Measurements from ENCODE around the gene DDTL.
"Not testable (repeated sequence)": the region's sequence is repeated elsewhere in the genome, so short reads cannot be mapped to it uniquely, and the experiment has no call there.

DDTL gene

DNA sequence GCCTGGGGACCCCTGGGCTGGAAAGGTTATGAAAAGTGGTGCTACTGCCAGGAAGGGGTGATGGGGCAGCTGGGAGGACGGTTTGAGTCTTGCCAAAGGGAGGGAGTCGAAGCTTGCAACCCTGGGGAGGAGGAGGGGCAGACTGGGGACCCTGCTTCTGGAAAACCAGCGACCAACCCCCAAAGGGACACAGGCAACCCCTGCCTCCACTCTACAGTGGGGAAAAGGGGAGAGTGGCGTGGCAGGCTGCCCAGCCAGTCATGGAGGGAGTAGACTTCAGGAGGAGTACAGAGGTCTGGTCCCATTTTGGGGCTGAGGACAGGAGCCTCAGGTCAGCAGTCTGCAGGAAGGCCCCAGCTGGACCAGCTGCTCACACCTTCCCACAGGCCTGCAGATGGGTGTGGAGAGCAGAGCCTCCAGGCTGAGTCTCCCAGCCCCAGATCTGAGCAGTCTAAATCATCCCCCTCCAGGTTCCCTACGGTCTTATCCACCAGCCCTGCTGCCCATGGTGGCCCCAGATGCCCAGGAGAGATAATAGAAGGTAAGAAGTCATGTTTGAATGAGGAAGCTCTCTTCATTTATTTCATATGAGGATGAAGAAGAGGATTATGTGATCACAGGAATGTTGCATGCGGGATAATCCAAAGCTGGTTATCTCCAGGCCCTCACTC, 4.3 kb downstream of the DDTL start:
- no peak for DNase-seq

DNA sequence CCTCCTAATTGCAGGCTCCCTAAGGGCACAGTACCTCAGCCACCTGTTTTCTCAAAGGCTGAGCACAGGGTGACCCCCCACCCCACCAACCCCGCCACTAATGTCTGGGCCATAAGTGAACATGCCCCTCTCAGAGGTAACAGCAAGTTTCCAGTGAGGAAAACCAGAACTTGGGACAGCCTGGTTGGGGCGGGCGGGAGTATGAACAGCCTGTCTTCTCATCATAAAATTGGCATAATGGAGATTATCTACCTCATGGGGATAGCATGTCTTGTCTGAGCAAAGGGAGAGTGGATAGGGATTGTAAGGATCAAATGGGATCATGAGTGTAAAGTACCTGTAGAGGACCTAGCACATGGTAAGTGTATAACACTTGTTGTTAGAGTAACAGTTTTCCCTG, 5.2 kb downstream of the DDTL start:
- not testable (repeated sequence) for DNase-seq

DNA sequence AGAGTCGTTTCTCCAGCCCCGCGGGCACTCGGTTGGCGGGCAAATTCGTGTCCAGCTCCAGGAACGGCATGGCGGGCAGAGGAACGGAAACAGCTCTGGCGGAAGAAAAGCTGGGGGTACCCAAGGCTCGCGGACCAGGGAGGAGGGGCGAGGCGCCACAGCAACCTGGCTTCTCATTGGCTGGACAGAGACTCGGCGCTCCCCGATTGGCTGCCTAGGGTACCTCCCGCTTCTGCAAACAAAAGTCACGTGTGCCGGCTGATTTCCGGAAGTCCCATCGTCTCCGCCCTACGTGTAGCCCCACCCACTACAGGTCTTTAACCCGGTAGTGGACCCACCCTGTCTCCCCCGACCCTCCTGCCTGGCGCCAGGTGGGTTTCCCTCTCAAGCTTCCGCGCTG, 7.7 kb downstream of the DDTL start, which contains the start of gene DDT:
TSS of gene DDT (minus strand) at position 97 of the 400 bp plus-strand sequence. CDS start at position 70, 27 bp downstream.
- DNase-seq, result not testable (repeated sequence)

DNA sequence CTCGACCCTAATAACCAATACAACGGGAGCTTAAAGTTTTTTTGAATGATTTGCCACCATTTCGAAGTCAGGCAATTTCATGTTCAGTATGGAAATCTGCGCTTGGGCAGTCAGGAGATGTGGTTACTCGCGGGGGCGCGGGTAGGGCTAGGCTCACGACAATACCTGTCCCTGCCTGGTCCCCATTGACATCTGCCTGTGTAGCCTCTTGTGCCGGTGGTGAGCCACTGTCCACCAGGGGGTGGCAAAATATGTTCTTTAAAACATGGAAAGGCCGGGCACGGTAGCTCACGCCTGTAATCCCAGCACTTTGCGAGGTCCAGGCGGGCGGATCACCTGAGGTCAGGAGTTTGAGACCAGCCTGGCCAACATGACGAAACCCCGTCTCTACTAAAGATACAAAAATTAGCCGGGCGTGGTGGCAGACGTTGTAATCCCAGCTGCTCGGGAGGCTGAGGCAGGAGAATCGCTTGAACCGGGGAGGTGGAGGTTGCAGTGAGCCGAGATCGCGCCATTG, 8.2 kb downstream of the DDTL start:
- DNase-seq, result not testable (repeated sequence)

DNA sequence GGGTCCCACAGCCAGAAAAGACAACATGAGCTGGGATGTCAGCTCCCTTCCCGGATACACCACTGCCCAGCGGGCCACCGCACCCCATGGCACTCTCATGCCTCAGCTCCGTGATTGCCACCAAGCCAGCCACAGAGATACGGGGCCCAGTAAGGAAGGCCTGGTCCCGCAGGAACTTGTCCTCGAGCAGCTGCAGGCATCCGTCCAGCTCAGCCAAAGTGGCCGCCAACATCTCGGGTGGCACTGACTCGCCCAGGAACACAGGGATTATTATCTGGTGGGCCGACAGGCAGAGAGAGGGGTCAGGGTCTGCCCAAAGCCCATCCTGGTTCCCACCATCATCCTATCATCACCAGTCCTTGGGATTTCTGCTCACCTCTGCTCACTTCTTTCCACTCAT, 10.6 kb downstream of the DDTL start:
- DNase-seq, result not testable (repeated sequence)

DNA sequence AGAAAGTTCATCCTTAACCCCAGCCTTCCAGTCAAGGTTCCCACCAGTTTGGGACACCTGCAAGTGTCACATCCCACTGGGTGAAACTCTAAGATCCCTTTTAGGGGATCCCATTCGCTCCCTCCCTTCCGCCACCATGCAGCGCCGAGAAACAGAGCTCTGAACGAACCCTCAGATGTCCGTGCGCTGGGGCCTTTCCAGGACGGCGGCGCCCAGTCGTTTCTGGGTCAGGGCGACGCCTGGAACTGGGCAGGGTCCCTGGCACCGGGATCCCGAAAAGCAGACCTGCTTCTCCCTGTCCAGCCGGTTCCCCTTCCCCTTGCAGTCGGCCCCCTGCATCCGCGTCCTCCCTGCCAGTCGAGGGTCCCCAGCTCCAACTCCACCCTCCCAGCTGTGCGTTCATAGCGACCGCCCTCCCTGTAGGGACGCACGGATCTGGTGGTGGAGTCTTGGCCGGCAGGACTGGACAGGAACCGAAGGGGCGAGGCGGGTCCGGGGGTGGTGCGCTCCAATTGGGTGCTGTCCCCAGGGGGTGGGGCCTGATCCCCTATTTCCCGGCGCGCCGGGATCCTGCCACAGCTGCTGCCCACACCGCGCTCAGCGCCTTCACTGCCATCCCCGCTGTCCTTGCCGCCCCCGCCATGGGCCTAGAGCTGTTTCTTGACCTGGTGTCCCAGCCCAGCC, 13.0 kb downstream of the DDTL start, which contains the start of gene GSTT2:
TSS of gene GSTT2 (plus strand) at position 578 of the 684 bp plus-strand sequence.
- not testable (repeated sequence) for DNase-seq

DNA sequence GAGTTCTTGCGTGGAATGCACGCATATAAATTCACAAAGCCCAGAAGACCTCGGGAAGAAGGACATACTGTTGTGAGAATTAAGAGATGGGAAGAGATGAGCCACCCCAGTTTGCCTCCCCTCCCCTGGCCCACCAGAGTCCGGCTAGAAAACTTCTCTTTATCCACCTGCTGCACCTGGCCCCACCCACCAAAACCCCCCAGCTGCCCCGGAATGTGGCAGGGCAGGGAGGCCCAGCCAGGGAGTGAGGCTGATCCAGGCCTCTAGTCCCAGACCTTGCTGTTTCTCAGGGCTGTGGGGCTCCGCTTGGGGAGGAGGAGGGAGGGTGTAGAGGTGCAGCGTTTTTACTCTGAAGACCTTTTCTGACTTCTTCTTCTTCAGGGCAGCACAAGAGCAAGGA, 13.9 kb downstream of the DDTL start:
- not testable (repeated sequence) for DNase-seq

DNA sequence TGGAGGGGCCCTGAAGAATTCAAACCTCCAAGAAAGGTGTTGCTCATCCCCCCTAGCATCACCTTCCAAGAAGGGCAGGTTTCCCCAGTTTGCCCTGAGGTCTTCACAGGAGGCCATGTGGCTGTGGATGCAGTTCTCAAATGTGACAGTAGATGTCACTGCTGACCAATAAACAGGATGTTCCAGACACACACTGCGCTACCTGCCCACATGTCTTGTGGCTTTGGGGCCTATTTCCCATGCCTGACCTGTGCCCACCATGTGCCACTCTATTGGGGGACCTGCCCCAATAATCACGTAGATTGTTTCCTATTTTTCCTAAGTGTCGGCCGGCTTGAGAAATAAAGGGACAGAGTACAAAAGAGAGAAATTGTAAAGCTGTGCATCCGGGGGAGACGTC, 17.7 kb downstream of the DDTL start:
- DNase-seq, result no peak

DNA sequence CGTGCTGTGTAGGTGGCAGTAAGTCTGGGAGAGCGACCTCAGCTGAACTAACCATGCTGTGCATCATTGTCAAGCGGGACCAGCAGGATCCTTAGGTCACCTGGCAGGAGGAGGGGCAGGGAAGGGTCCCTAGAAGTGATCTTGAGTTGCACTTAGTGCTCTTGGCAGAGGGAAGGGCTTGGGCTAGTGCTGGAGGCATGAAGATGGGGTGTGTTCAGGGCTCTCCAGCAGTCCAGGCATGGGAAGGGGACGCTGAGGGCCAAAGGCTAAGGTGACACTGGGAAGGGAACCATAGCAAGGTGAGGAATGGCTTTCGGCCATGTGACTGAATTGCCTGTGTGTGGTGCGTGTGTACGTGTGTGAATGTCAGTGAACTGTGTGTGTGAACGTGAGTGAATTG, 19.4 kb downstream of the DDTL start:
- DNase-seq, result not testable (repeated sequence)

DNA sequence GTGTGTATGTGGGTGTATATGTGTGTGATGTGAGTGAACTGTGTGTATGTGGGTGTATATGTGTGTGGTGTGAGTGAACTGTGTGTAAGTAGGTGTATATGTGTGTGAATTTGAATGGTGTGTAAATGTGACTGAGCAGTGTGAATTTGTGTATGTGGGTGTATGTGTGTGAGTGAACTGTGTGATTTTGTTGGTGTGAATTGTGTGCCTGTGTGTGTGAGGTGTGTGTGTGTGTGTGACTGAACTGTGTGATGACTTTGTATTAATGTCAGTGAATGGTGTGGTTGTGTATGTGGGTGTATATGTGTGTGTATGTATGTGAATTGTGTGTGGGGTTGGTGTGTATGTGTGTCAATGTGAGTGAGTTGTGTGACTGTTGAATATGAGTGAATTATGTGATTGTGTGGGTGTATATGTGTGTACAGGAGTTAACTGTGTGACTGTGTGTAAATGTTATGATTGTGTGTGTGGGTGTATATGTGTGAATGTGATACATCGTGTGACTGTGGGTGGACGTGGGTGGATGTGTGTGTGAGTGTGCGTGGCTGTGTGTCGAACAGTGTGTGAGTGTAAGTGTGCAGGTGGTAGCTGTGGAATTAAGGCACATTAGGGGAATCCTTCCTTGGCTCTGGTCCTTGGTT, 20.0 kb downstream of the DDTL start:
- DNase-seq, result not testable (repeated sequence)

DNA sequence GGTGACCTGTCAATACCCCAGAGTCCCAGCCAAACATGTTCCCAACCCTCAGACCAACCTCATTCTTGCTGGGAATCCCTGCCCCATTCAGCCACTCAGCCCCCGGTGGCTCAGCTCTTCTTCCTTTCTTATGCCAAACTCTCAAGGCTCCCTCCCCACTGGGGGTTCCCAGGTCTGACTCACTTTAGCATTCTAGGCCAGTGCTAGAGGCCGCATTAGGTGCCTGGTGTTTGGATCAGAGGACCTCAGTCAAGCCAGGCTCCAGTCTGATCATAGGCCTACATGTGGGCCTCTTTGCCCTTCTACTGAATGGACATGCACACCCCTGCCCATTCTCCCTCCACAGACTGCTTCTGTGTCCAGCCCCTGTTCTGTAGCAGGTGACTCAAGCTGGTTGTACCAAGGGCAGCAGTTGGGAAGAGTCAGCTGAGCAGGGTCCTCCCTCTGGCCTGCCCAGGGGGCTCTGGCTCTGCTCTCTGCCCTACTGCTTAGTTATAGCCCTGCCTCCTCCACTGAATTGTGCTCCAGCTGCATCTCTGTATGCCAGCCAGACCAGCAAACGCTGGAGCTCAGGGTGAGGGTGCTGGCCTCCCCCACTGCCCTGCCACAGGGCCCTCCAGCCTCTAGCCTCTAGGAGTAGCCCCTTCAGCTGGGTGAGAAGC, 23.0 kb downstream of the DDTL start:
- not testable (repeated sequence) for DNase-seq

DNA sequence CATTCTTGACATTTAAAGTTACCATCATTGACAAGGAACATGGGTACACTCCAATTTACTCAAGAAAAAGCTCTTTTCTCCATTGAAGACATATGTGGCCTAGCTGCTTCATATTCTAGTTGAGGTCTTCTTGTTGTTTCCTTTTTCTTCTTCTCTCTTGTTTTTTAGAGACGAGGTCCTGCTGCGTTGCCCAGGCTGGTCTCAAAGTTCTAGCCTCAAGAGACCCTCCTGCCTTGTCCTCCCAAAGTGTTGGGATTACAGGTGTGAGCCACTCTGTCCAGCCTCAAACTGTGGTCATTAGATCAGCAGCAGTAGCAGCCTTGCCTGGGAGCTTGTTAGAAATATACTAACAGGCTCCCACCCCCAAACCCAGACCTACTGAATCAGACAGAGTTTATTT, 26.4 kb downstream of the DDTL start:
- not testable (repeated sequence) for DNase-seq

DNA sequence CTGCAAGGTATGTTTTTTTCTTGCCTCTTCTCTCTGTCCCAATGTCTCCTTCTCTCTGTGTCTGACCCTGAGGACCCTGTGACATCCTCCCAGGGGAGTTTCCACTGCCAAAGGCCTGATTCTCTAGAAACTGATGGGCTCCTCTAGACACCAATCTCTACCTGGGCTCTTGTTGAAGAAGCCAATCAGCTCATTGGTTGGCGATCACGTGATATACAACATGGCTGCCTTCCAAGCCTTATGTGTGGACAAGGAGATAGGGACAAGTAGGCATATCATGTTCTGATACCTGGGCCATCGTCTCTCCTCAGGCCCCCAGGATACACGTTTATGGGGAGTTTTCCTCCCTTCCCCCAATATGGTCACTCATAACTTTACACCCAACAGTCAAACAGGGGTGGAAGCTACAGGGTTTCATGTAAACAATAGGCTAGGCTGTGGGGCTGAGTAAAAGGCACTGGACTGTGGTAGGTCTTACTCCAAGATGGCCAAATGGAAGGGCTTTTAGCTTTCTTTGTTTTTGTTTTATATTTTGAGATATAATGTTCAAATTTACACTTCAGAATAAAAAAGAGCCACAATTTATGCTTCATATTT, 27.0 kb downstream of the DDTL start:
- DNase-seq, result not testable (repeated sequence)

DNA sequence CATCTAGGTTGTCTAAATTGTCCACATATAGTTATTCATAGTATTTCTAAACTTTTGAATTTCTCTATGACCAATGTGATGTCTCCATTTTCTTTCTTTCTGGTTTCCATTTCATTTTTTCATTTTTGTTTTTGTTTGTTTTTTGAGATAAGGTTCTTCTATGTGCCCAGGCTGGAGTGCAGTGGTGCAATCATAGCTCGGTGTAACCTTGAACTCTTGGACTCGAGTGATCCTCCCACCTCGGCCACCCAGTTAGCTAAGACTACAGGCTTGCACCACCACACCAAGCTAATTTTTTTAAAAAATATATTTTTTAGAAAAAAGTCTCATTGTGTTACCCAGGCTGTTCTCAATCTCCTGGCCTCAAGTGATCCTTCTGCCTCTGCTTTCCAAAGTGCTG, 30.4 kb downstream of the DDTL start:
- no peak for DNase-seq

DNA sequence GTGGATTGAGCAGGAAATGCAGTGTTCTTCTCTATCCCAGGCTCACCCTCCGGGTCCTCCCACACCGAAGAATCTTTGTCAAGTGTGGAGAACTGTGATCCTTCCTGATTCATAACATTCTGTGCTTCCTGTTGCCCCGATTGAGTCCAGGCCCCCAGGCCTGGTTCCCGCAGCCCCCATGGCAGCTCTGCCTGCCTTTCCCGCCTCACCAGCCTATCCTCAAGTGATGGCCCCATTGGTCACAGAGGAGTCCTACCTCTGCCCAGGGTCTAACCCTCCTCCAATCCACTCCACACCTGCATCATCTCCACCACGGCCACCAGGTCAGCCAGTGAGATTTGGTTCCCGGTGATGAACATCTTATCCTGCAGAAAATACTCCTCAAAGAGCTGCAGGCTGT, 33.1 kb downstream of the DDTL start:
- DNase-seq, result not testable (repeated sequence)

DNA sequence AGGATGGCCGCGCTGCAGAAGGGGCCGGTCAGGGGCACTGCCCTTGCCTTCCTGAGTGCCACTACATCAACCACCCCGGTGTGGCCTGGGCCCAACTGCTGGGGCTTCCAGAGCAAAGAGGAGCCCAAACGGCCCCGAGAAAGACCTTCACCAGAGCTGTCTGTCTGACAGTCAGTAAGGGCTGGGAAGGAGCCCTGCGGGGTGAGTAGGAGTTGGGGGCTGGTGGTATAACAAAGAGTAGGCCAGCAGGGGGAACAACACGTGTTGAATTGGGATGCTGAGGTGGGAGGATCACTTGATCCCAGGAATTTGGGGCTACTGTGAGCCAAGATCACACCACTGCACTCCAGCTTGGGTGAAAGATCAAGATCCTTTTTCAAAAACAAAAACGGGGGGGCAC, 34.6 kb downstream of the DDTL start:
- DNase-seq, result no peak

DNA sequence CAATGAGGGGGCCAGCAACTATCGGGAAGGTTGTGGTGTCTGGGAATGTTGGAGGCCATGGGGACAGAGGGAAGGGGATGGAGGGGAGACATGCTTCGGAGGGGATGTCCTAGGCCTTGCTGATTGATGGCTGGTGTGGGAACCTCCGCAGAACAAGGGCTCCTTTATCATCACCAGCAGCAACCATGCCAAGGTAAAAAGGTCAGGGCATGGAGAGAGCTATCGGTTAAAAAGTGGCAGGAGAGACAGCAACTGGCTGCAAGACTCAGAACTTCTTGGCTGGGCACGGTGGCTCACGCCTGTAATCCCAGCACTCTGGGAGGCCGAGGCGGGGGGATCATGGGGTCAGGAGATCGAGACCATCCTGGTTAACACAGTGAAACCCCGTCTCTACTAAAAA, 35.6 kb downstream of the DDTL start:
- DNase-seq, result no peak

DNA sequence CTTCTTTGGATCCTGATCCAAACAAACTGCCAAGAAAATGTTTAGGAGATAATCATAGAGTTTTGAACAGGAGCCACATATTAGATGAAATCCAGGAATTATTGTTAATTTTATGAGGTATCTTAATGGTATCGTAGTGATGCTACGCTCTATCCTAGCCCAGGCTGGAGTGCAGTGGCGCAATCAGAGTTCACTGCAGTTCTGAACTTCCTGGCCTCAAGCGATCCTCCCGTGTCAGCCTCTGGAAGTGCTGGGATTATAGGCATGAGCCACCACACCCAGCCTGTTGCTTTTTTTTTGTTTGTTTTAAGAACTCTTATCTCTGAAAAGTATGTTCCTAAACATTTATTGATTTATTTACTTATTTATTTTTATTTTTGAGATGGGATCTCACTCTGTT, 36.2 kb downstream of the DDTL start:
- DNase-seq, result no peak

DNA sequence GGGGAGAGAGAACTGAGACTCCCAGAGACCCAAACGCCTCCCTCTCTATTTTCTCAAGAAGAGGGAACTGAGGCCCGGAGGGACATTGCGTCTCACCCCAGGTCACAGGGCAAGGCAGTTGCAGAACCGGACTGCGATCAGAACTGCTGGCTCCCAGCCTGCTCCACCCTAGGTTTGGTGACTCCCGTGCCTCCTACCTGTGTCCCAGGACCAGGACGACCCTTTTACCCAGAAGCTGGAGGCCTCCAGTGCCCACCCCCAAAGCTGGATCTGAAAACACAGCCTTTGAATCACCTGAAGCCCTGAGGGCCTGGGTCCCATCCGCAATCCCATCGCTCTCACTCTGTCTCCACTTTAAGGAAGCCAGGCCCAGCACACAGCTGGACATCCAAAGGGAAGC, 37.2 kb downstream of the DDTL start:
- DNase-seq, result no peak

DNA sequence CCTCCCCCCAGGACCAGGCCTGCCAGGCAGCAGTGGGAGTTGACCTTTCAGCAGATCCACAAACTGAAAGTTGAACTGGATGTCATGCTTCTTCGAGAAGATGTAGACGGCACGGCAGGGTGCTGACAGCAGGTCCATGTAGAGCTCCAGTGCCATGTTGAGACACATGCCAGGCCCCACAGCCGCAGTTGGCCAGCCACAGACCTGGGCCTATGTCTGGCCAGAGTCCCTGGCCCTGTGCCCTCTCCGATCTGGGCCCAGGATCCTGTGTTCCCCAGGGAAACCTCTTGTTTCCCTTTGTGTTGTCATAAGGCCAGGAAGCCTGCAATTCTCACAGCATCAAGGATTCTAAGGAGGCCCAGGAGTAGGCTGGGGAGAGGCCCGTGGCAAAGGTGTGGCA, 38.5 kb downstream of the DDTL start, which contains the start of gene GSTT4:
TSS of gene GSTT4 (minus strand) at position 253 of the 400 bp plus-strand sequence. CDS start at position 156, 97 bp downstream.
- DNase-seq, result no peak

DNA sequence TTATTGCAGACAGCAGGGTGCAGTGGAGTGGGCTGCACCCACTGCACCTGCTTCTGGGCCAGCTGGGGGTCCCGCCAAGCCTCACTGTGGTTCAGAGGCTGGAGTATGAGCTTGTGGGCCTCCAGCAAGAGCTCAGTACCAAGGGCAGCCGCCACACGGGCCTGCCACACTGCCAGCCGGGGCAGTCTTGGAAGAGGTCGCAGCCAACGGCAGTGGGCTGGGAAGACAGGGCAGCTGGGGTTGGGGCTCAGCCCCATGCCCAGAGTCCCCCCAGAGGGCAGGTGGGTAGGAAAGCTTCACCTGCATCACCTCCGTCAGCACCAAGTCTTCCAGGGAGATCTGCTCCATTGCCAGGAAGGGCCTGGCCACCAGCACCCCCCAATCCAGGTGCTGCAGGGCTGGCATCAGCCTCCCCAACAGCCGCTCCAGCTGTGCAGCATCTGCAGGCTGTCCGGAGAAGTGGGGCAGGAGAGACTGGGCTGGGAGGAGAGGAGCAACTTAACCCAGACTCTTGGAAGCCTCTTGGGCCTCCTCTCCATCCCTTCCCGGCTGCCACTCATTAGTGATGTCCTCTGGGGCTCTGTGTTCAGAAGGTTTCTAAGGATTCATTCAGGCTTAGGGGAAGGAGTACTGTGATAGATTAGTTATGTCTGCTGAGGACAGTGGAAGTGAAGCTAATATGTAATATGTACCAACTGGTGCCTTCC, 39.7 kb downstream of the DDTL start:
- no peak for DNase-seq

DNA sequence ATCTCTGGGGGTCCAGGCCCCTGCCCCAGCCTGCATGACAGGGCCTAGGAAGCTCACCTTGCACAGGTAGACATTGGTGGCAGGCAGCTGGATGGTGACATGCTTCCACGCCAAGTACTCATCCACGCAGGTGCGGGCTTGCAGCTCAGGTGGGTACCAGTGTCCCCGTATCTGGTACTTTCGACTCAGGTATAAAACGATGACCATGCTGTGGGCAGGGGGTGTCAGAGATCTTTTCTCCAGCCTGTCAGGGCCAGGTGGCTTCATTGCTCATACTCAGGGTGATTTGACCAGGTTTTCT, 40.2 kb downstream of the DDTL start:
- no peak for DNase-seq

Measured in left hindlimb (tissue), 1 donor.